Fibroblast of peridontal ligament (primary cell): ENCODE results near the gene CDYL2.
"Not testable (repeated sequence)": the region's sequence is repeated elsewhere in the genome, so short reads cannot be mapped to it uniquely, and the experiment has no call there.

Experiments
- DNase-seq: peaks from one replicate; pipeline ENCODE4 v3.0.0-alpha.2; 2010; ENCODE audit errors: extremely low read depth

The CDYL2 gene, protein sequence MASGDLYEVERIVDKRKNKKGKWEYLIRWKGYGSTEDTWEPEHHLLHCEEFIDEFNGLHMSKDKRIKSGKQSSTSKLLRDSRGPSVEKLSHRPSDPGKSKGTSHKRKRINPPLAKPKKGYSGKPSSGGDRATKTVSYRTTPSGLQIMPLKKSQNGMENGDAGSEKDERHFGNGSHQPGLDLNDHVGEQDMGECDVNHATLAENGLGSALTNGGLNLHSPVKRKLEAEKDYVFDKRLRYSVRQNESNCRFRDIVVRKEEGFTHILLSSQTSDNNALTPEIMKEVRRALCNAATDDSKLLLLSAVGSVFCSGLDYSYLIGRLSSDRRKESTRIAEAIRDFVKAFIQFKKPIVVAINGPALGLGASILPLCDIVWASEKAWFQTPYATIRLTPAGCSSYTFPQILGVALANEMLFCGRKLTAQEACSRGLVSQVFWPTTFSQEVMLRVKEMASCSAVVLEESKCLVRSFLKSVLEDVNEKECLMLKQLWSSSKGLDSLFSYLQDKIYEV

DNA sequence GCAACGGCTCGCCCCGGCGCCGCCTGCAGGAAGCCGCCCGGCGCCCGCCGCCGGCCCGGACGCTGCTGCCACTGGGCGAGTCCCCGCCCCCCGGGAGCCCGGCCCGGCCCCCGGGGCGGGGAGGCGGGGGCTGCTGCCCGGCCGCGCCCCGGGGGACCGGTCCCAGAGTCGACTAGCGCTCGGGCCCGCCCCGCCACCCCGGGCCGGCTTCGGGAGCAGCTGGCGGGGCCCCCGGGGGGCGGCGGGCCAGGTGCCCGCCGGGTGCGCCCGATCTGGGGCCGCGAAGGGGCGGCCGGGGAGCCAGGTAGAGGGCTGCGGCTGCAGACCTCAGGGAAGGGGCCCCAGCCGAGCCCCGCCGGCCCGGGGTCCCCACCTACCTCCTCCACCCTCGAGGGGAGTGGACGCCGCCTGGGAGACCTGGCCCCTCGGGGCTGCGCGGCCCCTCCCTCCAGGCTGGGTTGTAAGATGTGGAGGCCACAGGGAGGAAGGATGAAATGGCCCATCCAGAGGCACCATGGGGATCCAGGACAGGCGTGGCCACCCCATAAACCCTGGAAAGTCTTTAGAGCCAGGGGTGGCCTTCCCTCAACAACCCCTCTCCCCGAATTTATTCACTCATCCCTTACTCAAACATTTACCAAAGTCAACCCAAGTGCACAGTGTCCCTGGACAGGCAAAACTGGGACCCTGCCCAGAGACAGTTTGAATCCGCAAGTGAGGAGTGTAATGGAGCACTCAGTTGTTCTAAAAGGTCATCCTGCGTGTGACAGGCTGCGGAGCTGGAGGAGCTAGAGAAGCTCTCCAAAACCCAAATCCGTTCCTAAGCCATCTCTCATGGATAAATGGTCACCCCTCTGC, at the start of gene CDYL2:
CDYL2 (minus strand) TSS at position 73 of the 858 bp plus-strand sequence. CDS start 425 bp downstream, outside the sequence.
- DNase-seq, result peak; percentile 13

GRCh38 chr16:80852261-80852872, 48.0 kb upstream of the CDYL2 start:
- DNase-seq, result peak; percentile 21

- DNase-seq, result no peak
These were observed 47.4 kb upstream of the CDYL2 start for GRCh38 chr16:80851831-80852230.

DNA sequence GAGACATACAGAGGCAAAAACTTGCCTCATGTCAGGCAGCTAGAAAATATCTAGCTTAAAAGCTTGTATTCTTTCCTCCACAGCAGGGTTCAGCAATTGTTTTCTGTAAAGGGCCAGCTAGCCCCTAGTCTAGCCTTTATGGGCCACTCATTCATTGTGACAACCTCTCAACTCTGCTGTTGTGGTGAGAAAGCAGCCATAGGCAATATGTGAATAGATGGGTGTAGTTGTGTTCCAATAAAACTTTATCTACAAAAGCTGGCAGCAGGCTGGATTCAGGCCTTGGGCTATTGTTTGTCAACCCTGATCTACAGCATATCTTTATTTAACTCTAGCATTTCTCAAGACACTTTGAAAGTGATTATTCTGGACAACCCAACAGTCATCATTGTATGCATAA, 46.4 kb upstream of the CDYL2 start:
- no peak for DNase-seq

GRCh38 chr16:80848862-80849261, 44.5 kb upstream of the CDYL2 start:
- DNase-seq, result no peak

GRCh38 chr16:80846680-80847079, 42.3 kb upstream of the CDYL2 start:
- no peak for DNase-seq

DNA sequence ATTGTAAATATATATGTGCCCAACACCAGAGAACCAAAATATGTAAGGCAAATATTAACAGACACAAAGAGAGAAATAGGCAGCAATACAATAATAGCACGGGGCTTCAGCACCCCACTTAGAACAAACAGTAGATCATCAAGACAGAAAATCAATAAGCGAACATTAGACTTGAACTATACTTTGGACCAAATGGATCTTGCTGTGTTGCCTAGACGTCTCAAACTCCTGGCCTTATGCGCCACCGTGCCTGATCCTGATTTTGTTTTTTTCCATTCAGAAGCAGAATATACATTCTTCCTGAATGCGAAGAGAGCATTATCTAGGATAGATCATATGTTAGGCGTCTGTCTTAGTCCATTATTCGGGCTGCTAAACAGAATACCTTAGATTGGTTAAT, 41.9 kb upstream of the CDYL2 start:
- DNase-seq, result no peak

GRCh38 chr16:80844395-80844794, 40.0 kb upstream of the CDYL2 start:
- DNase-seq, result no peak

DNA sequence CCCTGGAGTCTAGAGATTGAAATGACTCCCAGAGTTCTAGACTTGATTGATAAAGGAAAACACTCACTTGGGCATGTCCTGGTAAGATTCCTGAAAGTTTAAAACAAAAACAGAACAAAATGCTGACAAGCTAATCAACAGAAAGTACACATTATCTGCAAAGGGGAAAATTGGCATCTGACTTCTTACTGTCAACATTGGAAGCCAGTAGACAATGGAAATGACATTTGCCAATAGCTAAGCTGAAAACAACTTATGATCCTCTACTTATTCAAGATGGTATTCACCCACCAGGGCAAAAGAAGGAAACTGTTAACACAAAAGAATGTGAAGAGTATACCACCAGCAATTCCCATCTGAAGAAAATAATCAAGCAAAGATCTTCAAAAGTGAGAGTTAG, 36.8 kb upstream of the CDYL2 start:
- no peak for DNase-seq

DNA sequence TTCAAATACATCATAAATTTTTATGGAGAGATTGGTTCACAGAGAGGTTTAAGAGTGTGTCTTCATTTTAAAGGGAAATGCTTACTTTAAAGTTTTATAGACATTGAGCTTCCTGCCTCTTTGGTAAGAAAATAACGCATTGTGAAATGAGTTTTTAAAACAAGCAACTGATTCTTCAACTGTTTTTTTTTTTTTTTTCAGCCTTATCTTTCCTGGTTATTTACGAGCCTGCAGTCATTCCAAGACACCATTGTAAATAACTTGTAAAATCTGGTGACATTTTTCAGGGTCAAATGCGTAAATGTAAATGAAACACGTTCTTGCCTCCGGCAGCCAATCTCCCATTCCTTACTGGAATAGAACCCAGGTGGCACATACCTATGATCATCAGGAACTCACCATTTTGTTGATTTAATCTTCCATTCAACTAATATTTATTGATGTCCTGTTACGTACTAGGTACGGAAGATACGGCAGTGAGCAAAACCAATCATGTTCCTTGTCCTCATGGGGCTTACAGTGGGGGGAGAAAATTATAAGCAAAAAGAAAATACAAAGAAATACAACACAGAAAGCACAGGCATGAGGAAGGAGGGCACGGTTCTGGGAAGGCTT, 33.2 kb upstream of the CDYL2 start:
- no peak for DNase-seq

- DNase-seq, result no peak
These were observed 32.4 kb upstream of the CDYL2 start for GRCh38 chr16:80836846-80837245.

DNA sequence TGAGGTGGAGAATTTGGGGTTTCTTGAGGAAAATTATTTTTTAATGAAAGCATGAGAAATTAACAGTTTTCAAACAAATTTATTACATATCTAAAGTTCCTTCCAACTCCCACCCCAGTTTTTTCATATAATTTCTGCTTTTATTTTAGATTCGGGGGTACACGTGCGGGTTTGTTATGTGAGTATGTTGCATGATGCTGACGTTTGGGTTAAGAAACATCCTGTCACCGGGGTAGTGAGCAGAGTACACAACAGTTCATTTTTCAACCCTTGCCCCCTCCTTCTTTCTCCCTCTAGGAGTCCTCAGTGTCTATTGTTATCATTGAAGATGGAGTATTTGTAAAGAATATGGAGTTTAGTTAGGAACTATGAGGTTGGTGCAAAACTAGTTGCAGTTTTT, 31.8 kb upstream of the CDYL2 start:
- DNase-seq, result no peak

- DNase-seq, result no peak
These were observed 26.6 kb upstream of the CDYL2 start for GRCh38 chr16:80831039-80831438.

GRCh38 chr16:80828495-80828894, 24.1 kb upstream of the CDYL2 start:
- no peak for DNase-seq

DNA sequence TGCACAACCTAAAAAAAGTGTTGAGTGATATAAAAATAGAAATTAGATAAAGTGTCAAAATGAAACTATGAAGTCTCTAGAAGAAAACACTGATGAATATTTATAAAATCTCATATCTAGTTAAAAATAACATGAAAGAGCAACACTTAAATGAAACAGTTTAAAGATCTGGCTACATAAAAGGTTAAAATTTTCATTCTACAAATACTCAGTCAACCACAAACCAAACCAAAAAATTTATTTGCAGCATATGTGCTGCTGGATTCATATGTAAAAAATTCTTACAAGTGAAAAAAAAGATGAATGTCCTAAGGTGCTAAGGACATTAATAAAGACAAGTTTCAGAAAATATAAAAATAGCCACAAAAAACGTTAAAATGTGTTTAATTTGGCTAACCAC, 22.6 kb upstream of the CDYL2 start:
- no peak for DNase-seq

DNA sequence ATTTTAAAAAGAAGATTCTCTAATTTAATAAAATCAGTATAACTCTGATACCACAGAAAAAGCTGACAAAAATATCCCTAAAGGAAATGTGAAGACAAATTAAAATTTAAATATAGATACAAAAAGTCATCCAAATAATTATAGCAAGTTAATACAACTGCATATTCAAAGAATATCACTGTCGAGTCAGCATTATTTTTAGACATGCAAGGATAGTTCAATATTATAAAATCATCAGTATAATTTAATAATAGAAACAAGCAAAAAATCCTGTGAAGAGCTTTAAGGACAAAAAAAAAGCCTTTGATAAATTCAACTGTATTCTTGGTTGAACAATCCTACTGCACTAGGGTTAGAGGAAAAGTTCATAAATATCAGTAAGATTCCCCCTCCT, 21.0 kb upstream of the CDYL2 start:
- DNase-seq, result no peak

DNA sequence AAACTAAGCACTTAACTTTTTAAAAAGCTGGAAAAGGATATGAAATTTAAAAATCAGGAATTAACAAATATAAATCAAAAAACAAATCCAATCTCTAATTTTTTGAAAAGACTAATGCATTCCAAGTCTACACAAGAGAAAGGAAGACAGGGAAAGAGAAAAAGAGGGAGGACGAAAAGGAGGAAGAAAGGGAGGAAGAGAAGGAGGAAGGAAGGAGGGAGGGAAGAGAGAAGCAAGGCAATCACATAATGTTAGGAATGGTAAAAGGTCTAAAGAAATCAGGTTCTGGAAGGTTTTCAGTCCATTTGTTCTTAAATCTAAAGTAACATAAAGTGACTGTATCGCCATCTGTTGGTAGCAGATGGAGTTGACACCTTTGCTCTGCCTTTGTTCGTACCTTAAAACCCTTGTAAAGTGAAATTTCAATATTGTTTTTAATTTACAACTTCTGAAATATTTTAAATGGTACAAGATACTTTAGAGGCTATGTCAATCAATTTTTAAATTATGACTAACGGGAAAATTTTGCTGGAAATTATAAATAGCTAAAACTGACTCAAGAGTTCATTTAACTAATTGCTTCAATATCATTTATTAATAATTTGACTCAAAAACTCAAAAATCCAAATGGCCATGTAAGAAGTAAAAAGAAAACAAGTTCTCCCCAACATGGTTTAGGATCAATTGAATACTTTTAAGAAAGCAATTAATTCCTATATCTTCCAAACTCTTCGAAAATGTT, 20.4 kb upstream of the CDYL2 start:
- DNase-seq, result peak; percentile 87

- no peak for DNase-seq
These were observed 15.6 kb upstream of the CDYL2 start for GRCh38 chr16:80819988-80820387.

DNA sequence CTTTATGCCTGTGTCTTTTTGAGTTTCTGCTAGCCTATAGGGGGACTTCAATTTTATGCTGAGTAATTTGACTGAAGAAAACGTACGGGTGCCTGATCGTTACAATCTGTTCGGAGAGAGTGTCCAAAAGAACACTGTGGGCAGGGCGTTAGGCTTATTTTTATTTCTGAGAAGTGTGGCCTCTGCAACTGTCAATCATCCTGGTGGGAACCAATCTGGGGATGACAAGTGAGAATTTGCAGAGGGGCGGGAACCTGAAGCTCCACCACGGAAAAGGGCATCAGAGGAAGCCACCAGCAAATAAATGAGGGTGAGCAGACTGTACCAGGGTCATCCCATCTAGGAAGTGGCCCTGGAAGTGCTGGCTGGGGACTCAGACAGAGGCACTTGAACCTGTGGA, 12.0 kb upstream of the CDYL2 start:
- DNase-seq, result no peak

- DNase-seq, result not testable (repeated sequence)
These were observed 10.9 kb upstream of the CDYL2 start for GRCh38 chr16:80815278-80815677.

DNA sequence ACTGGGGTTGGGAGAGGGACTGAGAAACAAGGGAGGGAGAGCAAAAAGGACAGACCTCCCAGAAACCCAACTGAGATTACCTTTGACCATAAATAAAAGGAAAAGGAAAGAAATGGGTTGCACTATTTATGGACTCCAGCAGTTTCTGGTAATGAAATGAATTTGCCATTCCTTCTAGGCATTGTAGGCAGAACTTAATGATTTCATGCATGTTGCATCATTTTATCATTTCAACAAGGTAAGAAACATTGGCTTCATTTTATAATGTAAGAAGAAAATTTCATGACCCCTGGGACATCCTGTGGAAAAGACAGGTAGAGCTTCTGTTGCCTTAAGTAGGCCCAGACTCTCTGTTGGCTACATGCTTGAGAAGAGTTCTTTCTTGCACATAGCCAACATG, 8.2 kb upstream of the CDYL2 start:
- no peak for DNase-seq
